WERI-Rb-1 (cell line): ENCODE data around the gene FFAR2.
"Not testable (repeated sequence)": the region's sequence is repeated elsewhere in the genome, so short reads cannot be mapped to it uniquely, and the experiment has no call there.

Source experiments
- DNase-seq: peaks from one replicate; pipeline ENCODE4 v3.0.0-alpha.2; 2020
- H3K27ac ChIP-seq: fragments of 250-450 bp; sonication (Bioruptor Pico); 2 replicates; pipeline ENCODE4 v1.5.1; 2020; ENCODE audit warnings: mild to moderate bottlenecking, moderate library complexity
- H3K27me3 ChIP-seq: fragments of 250-450 bp; sonication (Bioruptor Pico); 2 replicates; pipeline ENCODE4 v1.5.1; 2021; ENCODE audit warnings: mild to moderate bottlenecking, low read depth, moderate library complexity; ENCODE audit not compliant: insufficient read depth, severe bottlenecking
- H3K36me3 ChIP-seq: fragments of 250-450 bp; sonication (Bioruptor Pico); 2 replicates; pipeline ENCODE4 v1.5.1; 2020; ENCODE audit warnings: mild to moderate bottlenecking, moderate library complexity
- H3K4me3 ChIP-seq: 2 replicates; pipeline ENCODE4 v1.5.1; 2011; ENCODE audit warnings: low read depth, mild to moderate bottlenecking, control low read depth, low read length
- H3K9me3 ChIP-seq: fragments of 250-450 bp; sonication (Bioruptor Pico); 2 replicates; pipeline ENCODE4 v1.5.1; 2021; ENCODE audit warnings: mild to moderate bottlenecking, moderate library complexity; ENCODE audit not compliant: severe bottlenecking
- CTCF ChIP-seq: IDR thresholded peaks from 2 replicates; pipeline ENCODE4 v1.5.1; 2011; ENCODE audit warnings: low read depth, mild to moderate bottlenecking, control low read depth, inconsistent platforms, low read length

The FFAR2 gene

DNA sequence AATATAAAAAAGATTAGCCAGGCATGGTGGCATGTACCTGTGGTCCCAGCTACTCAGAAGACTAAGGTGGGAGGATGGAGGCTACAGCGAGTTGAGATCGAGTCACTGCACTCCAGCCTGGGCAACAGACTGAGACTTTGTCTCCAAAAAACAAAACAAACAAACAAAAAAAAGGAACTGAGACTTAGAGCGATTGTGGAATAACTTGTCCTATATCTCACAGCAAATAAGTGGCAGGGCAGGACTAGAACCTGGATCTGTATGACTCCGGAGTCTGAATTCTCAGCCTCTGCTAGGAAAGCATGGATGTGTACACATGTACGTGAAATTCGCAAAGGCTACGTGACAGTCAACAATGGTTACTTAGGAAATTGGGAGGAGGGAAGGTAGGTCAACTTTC, 22.1 kb downstream of the FFAR2 start:
- DNase-seq = no peak

DNA sequence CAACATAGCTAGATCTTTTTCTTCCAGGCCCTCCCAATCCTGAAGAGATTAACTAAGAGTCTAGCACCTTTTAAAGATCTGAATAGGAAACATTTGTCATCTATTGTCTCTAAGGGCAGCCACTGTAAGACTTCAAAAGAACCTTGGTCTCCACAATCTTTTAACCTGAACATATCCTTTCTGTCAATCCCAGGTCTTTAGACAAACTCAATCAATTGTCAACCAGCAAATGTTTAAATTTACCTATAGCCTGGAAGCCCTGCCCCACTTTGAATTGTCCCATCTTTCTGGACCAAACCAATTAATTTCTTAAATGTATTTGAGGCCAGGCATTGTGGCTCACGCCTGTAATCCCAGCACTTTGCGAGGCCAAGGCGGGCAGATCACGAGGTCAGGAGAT, 23.0 kb downstream of the FFAR2 start:
- not testable (repeated sequence) for H3K27ac ChIP-seq

More for the DNA sequence above, 22.1 kb downstream of the FFAR2 start:
- Histone ChIP-seq H3K36me3 (no peaks in the 10 kb centered on the region), H3K27me3 (no peaks in the 10 kb centered on the region), H3K4me3 (no peak overlapping the region), H3K27ac (no peak overlapping the region), H3K9me3 (no peaks in the 10 kb centered on the region)
- no peak for TF ChIP-seq CTCF

GRCh38 chr19:35471946-35472345, 23.9 kb downstream of the FFAR2 start:
- DNase-seq = no peak
- no peaks in the 10 kb centered on the region for H3K36me3 ChIP-seq
- no peak overlapping the region for H3K4me3 ChIP-seq
- H3K9me3 ChIP-seq = no peaks in the 10 kb centered on the region
- TF ChIP-seq CTCF = no peak
- no peak overlapping the region for H3K27ac ChIP-seq
- H3K27me3 ChIP-seq = no peaks in the 10 kb centered on the region

More for the DNA sequence above, 23.0 kb downstream of the FFAR2 start:
- not testable (repeated sequence) for H3K4me3 ChIP-seq, DNase-seq, H3K9me3 ChIP-seq, H3K27me3 ChIP-seq, H3K36me3 ChIP-seq

DNA sequence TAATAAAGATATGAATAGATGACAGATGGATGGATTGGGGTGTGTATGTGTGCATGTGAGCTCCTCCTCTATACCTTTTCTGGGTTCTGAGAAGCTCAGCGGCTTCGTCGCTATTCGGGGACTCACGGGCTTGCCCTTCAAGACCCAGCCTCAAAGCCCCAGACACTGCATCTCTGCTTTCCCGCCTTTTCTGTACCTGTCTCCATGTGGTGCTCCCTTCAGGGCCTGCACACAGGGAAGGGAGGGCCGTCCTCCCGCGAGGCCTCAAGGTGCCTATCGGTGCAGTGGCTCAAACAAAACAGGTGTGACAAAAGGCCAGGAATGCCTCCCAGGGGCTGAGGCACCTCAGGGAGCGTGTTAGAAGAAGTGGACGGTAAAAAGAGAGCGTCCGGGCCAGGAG, 26.0 kb downstream of the FFAR2 start:
- Histone ChIP-seq H3K27ac (no peak overlapping the region), H3K4me3 (no peak overlapping the region), H3K9me3 (no peaks in the 10 kb centered on the region), H3K36me3 (no peaks in the 10 kb centered on the region), H3K27me3 (no peaks in the 10 kb centered on the region)
- no peak for DNase-seq
- no peak for TF ChIP-seq CTCF

- not testable (repeated sequence) for H3K9me3 ChIP-seq, H3K27ac ChIP-seq
Observed at GRCh38 chr19:35474594-35474993, 26.5 kb downstream of the FFAR2 start.

GRCh38 chr19:35476149-35476548, 28.1 kb downstream of the FFAR2 start:
- H3K4me3 ChIP-seq = no peak overlapping the region
- no peaks in the 10 kb centered on the region for H3K9me3 ChIP-seq
- no peaks in the 10 kb centered on the region for H3K36me3 ChIP-seq
- DNase-seq = no peak
- no peak overlapping the region for H3K27ac ChIP-seq
- TF ChIP-seq CTCF = peak; percentile 44
- no peaks in the 10 kb centered on the region for H3K27me3 ChIP-seq

More at GRCh38 chr19:35474594-35474993, 26.5 kb downstream of the FFAR2 start:
- H3K36me3 ChIP-seq, H3K4me3 ChIP-seq, DNase-seq, H3K27me3 ChIP-seq: not testable (repeated sequence)

- no peaks in the 10 kb centered on the region for H3K27me3 ChIP-seq
- DNase-seq = no peak
Observed at GRCh38 chr19:35478794-35479677, 31.0 kb downstream of the FFAR2 start.

More at GRCh38 chr19:35478794-35479677, 31.0 kb downstream of the FFAR2 start:
- H3K9me3 ChIP-seq = no peaks in the 10 kb centered on the region
- no peak overlapping the region for H3K4me3 ChIP-seq
- H3K36me3 ChIP-seq = no peaks in the 10 kb centered on the region
- no peak overlapping the region for H3K27ac ChIP-seq
- TF ChIP-seq CTCF = no peak
